HEK293 (cell line): Measurements from ENCODE around the gene SNX19.

ENCODE experiments used
- GLIS1 ChIP-seq: fragments of 450-650 bp; formaldehyde crosslinking; IDR thresholded peaks from 2 replicates; pipeline ENCODE4 v1.5.1; 2016; ENCODE audit warnings: missing biosample characterization, missing genetic modification characterization
- KLF1 ChIP-seq: fragments of 450-650 bp; formaldehyde crosslinking; IDR thresholded peaks from 2 replicates; pipeline ENCODE4 v1.5.1; 2016; ENCODE audit warnings: missing biosample characterization, missing genetic modification characterization
- KLF10 ChIP-seq: fragments of 450-650 bp; IDR thresholded peaks from 2 replicates; pipeline ENCODE4 v1.5.1; 2018; ENCODE audit warnings: missing biosample characterization, mild to moderate bottlenecking, missing genetic modification characterization
- KLF7 ChIP-seq: fragments of 450-650 bp; formaldehyde crosslinking; IDR thresholded peaks from 2 replicates; pipeline ENCODE4 v1.5.1; 2016; ENCODE audit warnings: missing biosample characterization, missing genetic modification characterization, borderline replicate concordance
- MEIS1 ChIP-seq: sonication (generic); formaldehyde crosslinking; IDR thresholded peaks from 2 replicates; pipeline ENCODE4 v1.8.1; 2022; ENCODE audit warnings: missing genetic modification reagents, mild to moderate bottlenecking, borderline replicate concordance
- MYNN ChIP-seq: fragments of 450-650 bp; formaldehyde crosslinking; IDR thresholded peaks from 2 replicates; pipeline ENCODE4 v1.5.1; 2016; ENCODE audit warnings: missing biosample characterization, missing genetic modification characterization, borderline replicate concordance
- ZNF112 ChIP-seq: fragments of 450-650 bp; formaldehyde crosslinking; IDR thresholded peaks from 2 replicates; pipeline ENCODE4 v1.5.0; 2017; ENCODE audit warnings: missing biosample characterization, missing genetic modification characterization
- ZNF140 ChIP-seq: fragments of 450-650 bp; formaldehyde crosslinking; IDR thresholded peaks from 2 replicates; pipeline ENCODE4 v1.5.1; 2016; ENCODE audit warnings: missing biosample characterization, missing genetic modification characterization
- ZNF366 ChIP-seq: fragments of 450-650 bp; formaldehyde crosslinking; conservative IDR thresholded peaks from 2 replicates; pipeline ENCODE4 v1.5.1; 2016; ENCODE audit warnings: missing biosample characterization, missing genetic modification characterization
- ZNF394 ChIP-seq: fragments of 450-650 bp; formaldehyde crosslinking; IDR thresholded peaks from 2 replicates; pipeline ENCODE4 v1.5.1; 2016; ENCODE audit warnings: missing biosample characterization, missing genetic modification characterization, mild to moderate bottlenecking, moderate library complexity, borderline replicate concordance
- ZNF416 ChIP-seq: fragments of 450-650 bp; formaldehyde crosslinking; IDR thresholded peaks from 2 replicates; pipeline ENCODE4 v1.5.1; 2016; ENCODE audit warnings: missing biosample characterization, missing genetic modification characterization
- ZNF510 ChIP-seq: fragments of 450-650 bp; formaldehyde crosslinking; IDR thresholded peaks from 2 replicates; pipeline ENCODE4 v1.5.1; 2018; ENCODE audit warnings: mild to moderate bottlenecking, missing genetic modification characterization, missing biosample characterization; ENCODE audit not compliant: insufficient replicate concordance
- ZNF561 ChIP-seq: fragments of 450-650 bp; IDR thresholded peaks from 2 replicates; pipeline ENCODE4 v1.5.1; 2018; ENCODE audit warnings: missing biosample characterization, missing genetic modification characterization, borderline replicate concordance
- ZNF596 ChIP-seq: fragments of 450-650 bp; IDR thresholded peaks from 2 replicates; pipeline ENCODE4 v1.5.0; 2018; ENCODE audit warnings: missing biosample characterization, mild to moderate bottlenecking, missing genetic modification characterization, moderate library complexity
- ZNF610 ChIP-seq: fragments of 450-650 bp; formaldehyde crosslinking; IDR thresholded peaks from 2 replicates; pipeline ENCODE4 v1.5.1; 2016; ENCODE audit warnings: missing biosample characterization, missing genetic modification characterization, borderline replicate concordance
- ZNF626 ChIP-seq: fragments of 450-650 bp; sonication (Bioruptor Pico); formaldehyde crosslinking; IDR thresholded peaks from 2 replicates; pipeline ENCODE4 v1.5.1; 2018; ENCODE audit warnings: missing biosample characterization, missing genetic modification characterization, inconsistent platforms
- ZNF792 ChIP-seq: fragments of 450-650 bp; formaldehyde crosslinking; IDR thresholded peaks from 2 replicates; pipeline ENCODE4 v1.5.1; 2016; ENCODE audit warnings: missing biosample characterization, missing genetic modification characterization
- ZNF843 ChIP-seq: fragments of 450-650 bp; formaldehyde crosslinking; IDR thresholded peaks from 2 replicates; pipeline ENCODE4 v1.5.1; 2016; ENCODE audit warnings: missing biosample characterization, missing genetic modification characterization
- TF ChIP-seq, protein P1 (sequence below): fragments of 450-650 bp; formaldehyde crosslinking; IDR thresholded peaks from 2 replicates; pipeline ENCODE4 v1.5.1; 2016; ENCODE audit warnings: missing biosample characterization, missing genetic modification characterization
- TF ChIP-seq, protein P2 (sequence below): fragments of 450-650 bp; formaldehyde crosslinking; IDR thresholded peaks from 2 replicates; pipeline ENCODE4 v1.5.1; 2016; ENCODE audit warnings: missing biosample characterization, missing genetic modification characterization
- TF ChIP-seq, protein P3 (sequence below): fragments of 450-650 bp; formaldehyde crosslinking; IDR thresholded peaks from 2 replicates; pipeline ENCODE4 v1.5.1; 2017; ENCODE audit warnings: missing biosample characterization, missing genetic modification characterization
- TF ChIP-seq, protein P4 (sequence below): fragments of 450-650 bp; formaldehyde crosslinking; IDR thresholded peaks from 2 replicates; pipeline ENCODE4 v1.5.1; 2016; ENCODE audit warnings: missing biosample characterization, missing genetic modification characterization, borderline replicate concordance
- TF ChIP-seq, protein P5 (sequence below): fragments of 450-650 bp; formaldehyde crosslinking; IDR thresholded peaks from 2 replicates; pipeline ENCODE4 v1.5.0; 2017; ENCODE audit warnings: missing biosample characterization, missing genetic modification characterization, borderline replicate concordance
- TF ChIP-seq, protein P6 (sequence below): fragments of 450-650 bp; formaldehyde crosslinking; IDR thresholded peaks from 2 replicates; pipeline ENCODE4 v1.5.1; 2016; ENCODE audit warnings: missing biosample characterization, missing genetic modification characterization
- TF ChIP-seq, protein P7 (sequence below): fragments of 450-650 bp; formaldehyde crosslinking; IDR thresholded peaks from 2 replicates; pipeline ENCODE4 v1.5.1; 2017; ENCODE audit warnings: missing biosample characterization, missing genetic modification characterization

SNX19 gene

DNA sequence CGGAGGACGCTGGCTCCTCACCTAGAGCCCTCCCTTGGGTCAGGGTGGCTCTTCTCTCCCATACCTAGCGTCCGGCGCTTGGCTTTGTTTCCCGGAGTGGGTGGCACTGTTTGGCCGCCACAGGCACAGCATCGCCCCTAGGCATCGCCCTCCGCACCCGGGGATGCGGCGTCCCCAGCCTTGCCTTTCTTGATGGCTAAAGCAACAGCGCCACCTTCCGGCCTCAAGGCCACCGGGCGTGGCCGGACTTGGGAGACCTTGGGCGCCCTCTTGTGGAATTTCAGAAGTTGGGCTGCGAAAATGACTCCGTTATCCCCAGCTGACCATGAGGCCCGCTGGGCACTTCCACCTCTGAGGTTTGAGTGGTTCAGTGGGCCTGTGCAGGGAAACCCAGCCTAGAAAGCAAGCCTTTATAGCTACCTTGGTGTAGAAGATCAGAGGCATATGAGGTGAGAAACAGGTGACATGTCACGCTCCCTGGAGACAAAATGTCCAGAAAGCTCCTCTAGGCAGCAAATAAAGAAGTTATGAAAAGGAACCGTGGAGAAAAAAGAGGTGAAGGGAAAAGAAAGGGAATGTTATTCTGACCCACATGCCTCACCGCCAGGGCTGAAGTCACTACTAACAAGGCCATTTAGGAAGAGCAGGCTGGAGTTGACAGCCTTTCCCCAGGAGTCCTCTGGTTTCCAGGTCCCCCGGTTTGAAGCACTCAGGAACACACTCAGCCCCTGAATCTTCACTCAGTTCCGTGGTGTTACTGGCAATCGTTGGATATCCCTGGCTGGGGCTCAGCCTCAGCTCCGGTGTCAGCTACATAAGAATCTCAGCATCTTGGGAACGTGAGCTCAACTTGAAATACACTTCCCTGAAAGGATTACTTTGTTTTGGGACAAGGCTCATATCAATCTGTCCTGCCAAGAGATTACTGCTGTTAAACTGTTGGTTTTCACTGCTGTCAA lies 54.1 kb downstream of the SNX19 start (continued):
- TF ChIP-seq ZNF416 = no peak
- TF ChIP-seq, protein P1, sequence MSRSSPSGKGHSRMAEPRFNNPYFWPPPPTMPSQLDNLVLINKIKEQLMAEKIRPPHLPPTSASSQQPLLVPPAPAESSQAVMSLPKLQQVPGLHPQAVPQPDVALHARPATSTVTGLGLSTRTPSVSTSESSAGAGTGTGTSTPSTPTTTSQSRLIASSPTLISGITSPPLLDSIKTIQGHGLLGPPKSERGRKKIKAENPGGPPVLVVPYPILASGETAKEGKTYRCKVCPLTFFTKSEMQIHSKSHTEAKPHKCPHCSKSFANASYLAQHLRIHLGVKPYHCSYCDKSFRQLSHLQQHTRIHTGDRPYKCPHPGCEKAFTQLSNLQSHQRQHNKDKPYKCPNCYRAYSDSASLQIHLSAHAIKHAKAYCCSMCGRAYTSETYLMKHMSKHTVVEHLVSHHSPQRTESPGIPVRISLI (tag by site-specific recombination) = no peak
- 0 out of 2 replicates have a peak, but pooled peaks have one; percentile 8 for TF ChIP-seq GLIS1 (tag by site-specific recombination)
- TF ChIP-seq ZNF792 (tag by site-specific recombination) = no peak
- TF ChIP-seq ZNF510 (tag by site-specific recombination) = no peak
- no peak for TF ChIP-seq ZNF366 (tag by site-specific recombination)
- no peak for TF ChIP-seq ZNF626
- no peak for TF ChIP-seq KLF10 (tag by site-specific recombination)
- no peak for TF ChIP-seq ZNF112
- no peak for TF ChIP-seq ZNF843
- no peak for TF ChIP-seq MYNN (tag by site-specific recombination)
- no peak for TF ChIP-seq ZNF610 (tag by site-specific recombination)
- TF ChIP-seq ZNF561 (tag by site-specific recombination) = no peak
- TF ChIP-seq, protein P2, sequence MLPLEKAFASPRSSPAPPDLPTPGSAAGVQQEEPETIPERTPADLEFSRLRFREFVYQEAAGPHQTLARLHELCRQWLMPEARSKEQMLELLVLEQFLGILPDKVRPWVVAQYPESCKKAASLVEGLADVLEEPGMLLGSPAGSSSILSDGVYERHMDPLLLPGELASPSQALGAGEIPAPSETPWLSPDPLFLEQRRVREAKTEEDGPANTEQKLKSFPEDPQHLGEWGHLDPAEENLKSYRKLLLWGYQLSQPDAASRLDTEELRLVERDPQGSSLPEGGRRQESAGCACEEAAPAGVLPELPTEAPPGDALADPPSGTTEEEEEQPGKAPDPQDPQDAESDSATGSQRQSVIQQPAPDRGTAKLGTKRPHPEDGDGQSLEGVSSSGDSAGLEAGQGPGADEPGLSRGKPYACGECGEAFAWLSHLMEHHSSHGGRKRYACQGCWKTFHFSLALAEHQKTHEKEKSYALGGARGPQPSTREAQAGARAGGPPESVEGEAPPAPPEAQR (tag by site-specific recombination) = no peak
- TF ChIP-seq ZNF596 = no peak
- no peak for TF ChIP-seq ZNF140 (tag by site-specific recombination)
- TF ChIP-seq KLF1 (tag by site-specific recombination) = peak; percentile 43
- TF ChIP-seq, protein P3, sequence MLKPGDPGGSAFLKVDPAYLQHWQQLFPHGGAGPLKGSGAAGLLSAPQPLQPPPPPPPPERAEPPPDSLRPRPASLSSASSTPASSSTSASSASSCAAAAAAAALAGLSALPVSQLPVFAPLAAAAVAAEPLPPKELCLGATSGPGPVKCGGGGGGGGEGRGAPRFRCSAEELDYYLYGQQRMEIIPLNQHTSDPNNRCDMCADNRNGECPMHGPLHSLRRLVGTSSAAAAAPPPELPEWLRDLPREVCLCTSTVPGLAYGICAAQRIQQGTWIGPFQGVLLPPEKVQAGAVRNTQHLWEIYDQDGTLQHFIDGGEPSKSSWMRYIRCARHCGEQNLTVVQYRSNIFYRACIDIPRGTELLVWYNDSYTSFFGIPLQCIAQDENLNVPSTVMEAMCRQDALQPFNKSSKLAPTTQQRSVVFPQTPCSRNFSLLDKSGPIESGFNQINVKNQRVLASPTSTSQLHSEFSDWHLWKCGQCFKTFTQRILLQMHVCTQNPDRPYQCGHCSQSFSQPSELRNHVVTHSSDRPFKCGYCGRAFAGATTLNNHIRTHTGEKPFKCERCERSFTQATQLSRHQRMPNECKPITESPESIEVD (tag by site-specific recombination) = no peak
- TF ChIP-seq MEIS1 (CRISPR knock-in tag) = no peak
- peak; percentile 54; the same call in 1 of the 2 replicates for TF ChIP-seq KLF7 (tag by site-specific recombination)
- TF ChIP-seq, protein P4, sequence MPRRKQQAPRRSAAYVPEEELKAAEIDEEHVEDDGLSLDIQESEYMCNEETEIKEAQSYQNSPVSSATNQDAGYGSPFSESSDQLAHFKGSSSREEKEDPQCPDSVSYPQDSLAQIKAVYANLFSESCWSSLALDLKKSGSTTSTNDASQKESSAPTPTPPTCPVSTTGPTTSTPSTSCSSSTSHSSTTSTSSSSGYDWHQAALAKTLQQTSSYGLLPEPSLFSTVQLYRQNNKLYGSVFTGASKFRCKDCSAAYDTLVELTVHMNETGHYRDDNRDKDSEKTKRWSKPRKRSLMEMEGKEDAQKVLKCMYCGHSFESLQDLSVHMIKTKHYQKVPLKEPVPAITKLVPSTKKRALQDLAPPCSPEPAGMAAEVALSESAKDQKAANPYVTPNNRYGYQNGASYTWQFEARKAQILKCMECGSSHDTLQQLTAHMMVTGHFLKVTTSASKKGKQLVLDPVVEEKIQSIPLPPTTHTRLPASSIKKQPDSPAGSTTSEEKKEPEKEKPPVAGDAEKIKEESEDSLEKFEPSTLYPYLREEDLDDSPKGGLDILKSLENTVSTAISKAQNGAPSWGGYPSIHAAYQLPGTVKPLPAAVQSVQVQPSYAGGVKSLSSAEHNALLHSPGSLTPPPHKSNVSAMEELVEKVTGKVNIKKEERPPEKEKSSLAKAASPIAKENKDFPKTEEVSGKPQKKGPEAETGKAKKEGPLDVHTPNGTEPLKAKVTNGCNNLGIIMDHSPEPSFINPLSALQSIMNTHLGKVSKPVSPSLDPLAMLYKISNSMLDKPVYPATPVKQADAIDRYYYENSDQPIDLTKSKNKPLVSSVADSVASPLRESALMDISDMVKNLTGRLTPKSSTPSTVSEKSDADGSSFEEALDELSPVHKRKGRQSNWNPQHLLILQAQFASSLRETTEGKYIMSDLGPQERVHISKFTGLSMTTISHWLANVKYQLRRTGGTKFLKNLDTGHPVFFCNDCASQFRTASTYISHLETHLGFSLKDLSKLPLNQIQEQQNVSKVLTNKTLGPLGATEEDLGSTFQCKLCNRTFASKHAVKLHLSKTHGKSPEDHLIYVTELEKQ = no peak
- TF ChIP-seq, protein P5, sequence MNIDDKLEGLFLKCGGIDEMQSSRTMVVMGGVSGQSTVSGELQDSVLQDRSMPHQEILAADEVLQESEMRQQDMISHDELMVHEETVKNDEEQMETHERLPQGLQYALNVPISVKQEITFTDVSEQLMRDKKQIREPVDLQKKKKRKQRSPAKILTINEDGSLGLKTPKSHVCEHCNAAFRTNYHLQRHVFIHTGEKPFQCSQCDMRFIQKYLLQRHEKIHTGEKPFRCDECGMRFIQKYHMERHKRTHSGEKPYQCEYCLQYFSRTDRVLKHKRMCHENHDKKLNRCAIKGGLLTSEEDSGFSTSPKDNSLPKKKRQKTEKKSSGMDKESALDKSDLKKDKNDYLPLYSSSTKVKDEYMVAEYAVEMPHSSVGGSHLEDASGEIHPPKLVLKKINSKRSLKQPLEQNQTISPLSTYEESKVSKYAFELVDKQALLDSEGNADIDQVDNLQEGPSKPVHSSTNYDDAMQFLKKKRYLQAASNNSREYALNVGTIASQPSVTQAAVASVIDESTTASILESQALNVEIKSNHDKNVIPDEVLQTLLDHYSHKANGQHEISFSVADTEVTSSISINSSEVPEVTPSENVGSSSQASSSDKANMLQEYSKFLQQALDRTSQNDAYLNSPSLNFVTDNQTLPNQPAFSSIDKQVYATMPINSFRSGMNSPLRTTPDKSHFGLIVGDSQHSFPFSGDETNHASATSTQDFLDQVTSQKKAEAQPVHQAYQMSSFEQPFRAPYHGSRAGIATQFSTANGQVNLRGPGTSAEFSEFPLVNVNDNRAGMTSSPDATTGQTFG (tag by site-specific recombination) = no peak
- TF ChIP-seq, protein P6, sequence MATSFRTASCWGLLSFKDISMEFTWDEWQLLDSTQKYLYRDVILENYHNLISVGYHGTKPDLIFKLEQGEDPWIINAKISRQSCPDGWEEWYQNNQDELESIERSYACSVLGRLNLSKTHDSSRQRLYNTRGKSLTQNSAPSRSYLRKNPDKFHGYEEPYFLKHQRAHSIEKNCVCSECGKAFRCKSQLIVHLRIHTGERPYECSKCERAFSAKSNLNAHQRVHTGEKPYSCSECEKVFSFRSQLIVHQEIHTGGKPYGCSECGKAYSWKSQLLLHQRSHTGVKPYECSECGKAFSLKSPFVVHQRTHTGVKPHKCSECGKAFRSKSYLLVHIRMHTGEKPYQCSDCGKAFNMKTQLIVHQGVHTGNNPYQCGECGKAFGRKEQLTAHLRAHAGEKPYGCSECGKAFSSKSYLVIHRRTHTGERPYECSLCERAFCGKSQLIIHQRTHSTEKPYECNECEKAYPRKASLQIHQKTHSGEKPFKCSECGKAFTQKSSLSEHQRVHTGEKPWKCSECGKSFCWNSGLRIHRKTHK (tag by site-specific recombination) = no peak
- TF ChIP-seq, protein P7, sequence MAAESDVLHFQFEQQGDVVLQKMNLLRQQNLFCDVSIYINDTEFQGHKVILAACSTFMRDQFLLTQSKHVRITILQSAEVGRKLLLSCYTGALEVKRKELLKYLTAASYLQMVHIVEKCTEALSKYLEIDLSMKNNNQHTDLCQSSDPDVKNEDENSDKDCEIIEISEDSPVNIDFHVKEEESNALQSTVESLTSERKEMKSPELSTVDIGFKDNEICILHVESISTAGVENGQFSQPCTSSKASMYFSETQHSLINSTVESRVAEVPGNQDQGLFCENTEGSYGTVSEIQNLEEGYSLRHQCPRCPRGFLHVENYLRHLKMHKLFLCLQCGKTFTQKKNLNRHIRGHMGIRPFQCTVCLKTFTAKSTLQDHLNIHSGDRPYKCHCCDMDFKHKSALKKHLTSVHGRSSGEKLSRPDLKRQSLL = 0 out of 2 replicates have a peak, but pooled peaks have one; percentile 14
- TF ChIP-seq ZNF394 (tag by site-specific recombination) = no peak; the same call in 1 of the 2 replicates
